Activated CD4-positive, alpha-beta T cell treated with anti-CD3 and anti-CD28 coated beads, Interleukin-10, Interleukin-2, amounts not matched to agents 100 ng/mL and 50 ng/mL, durations not matched to agents 16 hours and 8 hours (primary cell): ENCODE results near the gene DOCK9.
"Not testable (repeated sequence)": the region's sequence is repeated elsewhere in the genome, so short reads cannot be mapped to it uniquely, and the experiment has no call there.

Experiments used
- DNase-seq: peaks from one replicate; pipeline ENCODE4 v3.0.0-alpha.2; 2020

The DOCK9 gene

DNA sequence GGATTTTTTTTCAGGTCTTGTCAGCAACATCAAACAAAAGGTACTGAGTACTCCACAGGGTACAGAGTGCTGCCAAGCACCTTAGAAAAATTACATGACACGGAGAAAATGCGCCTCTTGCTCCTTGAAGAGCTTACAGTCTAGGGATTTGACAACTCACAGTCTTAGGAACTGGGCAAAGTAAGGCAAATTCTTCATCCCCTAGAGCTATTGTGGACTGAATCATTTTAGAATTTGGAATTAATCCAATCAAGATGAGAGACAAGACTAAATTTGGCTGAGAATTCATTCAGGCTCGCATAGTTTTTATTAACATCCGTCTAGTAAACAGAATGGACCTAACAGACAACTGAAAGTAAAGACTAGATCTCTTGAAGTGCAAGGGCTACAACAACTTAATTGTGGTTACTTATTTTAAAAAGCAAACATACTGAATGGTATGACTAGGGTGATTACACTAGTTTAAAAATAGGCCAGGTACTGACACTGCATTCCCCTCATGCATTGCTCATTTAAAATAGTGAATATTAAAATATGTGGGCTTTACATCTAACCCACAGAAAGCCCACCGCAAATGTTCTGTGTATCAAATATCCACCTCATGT lies 165.6 kb downstream of the DOCK9 start:
- DNase-seq: not testable (repeated sequence)

DNA sequence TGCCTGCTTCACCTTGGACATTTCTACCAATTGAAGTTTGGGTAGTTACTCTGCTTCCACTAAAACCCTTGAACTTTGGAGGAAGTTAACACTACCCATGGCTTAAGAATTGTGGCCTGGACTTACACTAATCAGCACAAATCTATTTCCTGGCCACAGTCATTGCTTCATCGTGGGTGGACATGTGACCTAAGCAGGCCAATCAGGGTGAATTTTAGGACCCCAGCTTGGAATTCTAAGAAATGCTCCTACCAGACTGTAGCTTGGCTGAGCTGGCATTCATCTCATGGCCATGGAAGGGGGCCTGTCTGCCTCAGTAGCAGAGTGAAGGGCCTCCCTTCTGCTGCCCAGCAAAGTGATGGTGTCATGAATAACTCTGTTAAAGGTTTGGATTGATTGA lies 167.1 kb downstream of the DOCK9 start:
- peak; percentile 4 for DNase-seq

DNA sequence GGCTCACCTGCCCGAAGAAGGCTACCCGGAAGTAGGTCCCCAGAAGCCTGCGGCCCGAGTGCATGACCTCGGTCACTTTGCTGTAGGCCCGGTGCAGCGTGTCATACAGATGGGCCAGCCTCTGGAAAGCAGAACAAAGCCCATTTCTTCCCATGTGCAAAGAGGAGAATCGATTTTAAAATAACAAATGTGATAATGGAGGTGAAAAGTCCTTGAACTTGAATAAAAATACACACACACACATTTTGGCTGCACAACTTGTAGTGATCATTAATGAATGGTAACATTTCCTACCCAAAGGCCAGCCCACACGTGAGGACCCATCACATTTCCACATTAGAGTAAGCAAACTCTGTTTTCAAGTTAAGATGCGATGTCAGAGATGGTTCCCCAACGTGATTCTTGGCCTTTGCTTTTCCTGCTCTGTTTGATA lies 168.5 kb downstream of the DOCK9 start:
- no peak for DNase-seq

DNA sequence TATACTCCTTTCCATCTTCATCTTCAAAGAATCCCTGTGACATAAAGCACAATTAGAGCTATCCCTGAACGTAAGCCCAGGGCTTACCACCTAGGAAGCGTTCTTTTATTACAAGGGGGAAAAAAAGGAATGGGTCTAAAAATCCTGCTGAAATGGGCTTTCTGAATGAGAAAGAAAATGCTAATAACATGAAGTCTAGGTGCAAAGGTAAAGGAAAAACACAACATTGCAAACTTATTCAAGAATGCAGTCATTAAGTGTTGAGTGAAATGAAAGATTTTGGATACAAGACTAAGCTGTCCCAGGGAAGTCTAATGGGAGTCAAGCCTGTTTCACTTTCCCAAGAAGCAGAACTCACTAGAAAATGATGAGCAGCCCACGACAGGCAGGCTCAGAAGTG lies 170.1 kb downstream of the DOCK9 start:
- no peak for DNase-seq

DNA sequence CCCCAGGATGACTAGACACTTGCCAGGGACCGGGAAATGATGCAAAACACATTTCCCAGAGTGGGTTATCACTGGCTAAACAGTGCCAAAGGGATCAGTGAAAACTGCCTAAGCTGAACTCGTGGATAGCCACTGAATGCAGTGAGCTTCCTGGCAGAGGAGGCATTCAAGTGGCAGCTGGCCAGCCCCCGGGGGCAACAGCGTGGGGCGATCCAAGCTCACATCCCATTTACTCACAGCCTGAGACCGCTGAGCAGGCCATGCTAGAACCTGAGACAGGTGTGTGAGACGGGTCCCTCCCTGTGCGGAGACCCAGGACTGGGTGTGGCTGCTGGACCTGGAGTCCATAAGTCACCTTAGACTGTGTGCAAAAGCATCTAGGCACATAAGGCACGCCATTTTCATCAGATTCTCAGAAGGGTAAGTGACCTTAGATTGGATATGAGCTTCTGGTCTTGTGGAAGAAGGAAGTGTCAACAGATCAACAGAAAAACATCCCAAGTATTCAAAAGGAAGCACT lies 173.5 kb downstream of the DOCK9 start:
- DNase-seq: no peak

DNA sequence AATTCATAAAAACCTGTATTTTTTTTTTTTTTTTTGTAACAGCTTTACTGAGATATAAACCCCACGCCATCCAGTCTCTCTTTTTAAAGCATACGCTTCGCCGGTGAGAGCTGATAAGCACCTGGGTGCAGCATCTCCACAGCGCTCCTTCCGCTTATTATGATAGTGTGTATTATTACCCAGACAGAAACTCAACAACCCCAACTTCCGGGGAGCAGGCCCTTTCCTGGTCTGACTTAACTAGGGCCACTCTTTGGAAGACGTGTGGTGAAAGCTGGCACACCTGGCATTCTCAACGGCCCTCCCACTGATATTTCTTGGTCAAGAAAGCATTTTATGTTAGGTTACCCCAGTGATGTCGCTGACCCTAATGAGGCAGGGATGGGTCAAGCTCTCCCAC lies 173.9 kb downstream of the DOCK9 start:
- no peak for DNase-seq

DNA sequence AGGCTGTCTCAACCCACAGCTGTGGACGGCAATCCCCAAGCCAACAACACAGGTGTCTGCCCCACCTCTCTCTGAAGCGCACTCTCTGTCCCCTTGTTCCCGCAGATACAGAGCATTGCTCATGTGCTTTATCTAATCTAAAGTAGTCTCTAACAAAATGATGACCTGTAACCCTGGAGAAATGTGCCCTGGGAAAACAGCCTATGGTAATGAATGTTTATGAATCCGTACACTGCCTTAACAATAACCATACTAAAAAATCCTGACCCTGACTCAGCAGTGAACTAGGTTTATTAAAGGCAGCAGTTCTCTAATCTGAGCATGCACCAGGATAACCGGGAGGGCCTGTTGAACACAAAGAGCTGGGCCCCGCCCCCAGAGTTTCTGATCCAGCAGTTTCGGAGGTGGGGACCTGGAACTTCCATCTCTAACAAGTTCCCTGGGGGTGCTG lies 174.7 kb downstream of the DOCK9 start:
- no peak for DNase-seq

DNA sequence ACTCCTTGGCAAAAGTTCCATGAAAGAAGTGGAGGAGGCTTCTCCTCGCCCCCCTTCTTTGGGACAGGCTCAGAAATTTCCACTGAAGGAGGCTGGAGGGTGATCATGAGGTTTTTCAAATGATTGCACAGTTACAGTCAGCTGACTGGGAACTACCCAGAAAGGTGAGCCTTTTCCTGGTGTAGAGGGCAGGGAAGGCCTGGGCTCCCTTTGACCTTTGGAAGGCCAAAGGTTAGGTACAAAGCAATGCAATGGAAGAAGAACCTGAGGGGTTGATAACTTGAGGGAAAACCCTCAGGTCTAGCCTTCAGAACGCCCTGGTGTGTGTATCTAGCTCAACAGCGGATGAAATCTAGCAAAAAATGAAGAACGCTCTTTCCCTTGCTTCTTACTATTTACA lies 175.3 kb downstream of the DOCK9 start:
- DNase-seq: no peak

DNA sequence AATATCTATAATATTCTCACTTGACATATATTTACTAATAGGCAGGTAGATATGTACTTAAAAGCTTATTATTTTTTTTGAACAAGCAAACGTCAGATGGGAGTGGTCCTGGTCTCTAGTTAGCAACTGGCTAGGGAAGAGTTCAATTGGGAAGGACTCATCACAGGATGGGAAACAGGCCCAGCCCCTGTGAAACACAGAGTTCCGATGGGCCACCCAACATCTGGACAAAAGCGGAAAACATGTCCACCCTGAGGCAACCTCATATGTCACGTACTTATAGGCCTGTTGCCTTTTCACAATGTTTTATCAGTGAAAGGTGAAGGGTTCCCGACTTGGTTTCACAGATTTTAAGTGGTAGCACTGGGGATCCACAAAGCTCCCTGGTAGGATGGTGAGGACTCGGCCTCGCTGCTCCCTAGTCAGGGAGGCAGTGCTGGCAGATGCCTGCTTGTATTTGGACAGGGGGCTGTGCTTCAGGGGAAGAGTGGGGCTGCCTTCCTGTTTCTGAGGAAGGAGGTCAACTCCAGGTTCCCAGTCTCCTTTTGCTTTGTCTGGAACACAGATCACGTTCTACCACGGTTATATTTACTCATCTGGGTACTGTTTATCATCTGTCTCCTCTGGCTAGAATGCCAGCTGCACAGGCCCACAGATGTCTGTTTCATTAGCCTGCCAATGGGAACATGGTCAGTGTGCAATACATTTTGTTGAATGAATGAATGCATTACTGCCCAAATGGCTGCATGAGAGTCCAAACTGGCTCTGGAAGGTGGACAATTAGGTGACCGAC lies 176.0 kb downstream of the DOCK9 start:
- DNase-seq: no peak

DNA sequence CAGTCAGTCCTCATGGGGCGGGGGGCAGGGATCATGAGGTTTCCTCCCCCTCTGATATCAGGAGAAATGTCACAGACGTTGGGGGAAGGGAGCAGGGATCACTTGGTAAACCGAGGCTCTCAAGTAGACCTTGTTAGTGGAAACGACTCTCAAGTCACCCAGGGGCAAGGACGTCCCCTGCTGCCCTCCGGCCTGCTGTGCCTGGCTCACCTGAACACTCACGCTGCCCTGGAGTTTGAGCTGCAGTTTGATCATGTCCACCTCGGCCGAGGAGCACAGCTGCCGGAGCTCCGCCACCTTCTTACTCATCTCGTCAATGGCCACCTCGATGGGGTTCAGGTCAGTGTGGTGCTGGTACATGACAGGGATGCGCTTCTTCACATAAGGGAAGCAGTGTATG lies 177.8 kb downstream of the DOCK9 start:
- DNase-seq: no peak

DNA sequence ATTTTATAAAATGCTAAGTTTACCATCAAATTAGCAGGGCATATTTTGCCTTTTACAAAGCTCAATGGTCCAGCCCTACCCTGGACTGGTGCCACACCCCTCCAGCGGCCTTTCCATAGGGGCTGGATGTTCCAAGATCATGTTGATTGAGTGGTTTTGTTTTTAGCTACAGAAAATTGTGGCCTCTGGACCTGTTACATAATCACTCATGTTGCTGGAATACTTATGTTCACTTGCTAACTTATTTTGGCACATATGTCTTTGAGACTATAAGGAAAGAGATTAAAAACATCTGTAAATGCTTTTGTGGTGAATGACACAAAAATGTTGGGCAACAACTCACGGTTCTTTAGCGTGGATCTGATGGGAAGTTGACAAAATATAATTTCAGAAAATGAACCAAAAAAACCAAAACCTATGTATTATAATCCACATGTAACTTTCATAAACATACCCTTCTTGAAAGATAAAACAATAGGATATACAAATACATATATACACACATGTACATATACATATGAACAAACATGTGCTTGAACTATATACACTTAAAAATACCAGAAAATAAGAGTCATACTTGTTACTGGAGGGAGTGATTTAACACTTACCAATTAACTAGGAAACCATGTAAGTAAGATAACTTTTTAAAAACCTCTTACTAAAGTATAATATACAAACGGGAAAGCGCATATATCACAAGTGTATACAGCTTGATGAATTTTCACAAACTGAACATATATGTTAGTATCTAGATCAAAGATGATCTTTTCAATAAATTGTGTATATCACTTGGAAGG lies 178.8 kb downstream of the DOCK9 start:
- DNase-seq: no peak

DNA sequence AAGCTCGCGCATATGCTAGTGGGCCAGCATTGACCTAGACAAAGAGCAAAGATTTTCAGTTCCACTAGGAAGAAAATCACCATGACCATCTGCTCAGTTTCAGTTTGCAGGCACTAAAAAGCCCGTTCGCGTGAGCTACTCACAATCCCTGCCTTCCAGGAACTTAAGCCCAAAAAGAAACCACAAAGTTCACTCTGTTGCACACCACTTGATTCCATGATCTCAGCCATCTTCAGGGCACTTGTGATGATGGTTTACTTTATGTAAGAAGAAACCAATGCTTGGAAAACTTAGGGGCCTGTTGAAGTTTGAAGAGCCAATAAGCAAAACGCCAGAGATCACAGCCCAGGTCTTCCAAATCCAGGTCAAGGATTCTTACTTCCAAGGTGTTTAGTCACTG lies 180.4 kb downstream of the DOCK9 start:
- no peak for DNase-seq

DNA sequence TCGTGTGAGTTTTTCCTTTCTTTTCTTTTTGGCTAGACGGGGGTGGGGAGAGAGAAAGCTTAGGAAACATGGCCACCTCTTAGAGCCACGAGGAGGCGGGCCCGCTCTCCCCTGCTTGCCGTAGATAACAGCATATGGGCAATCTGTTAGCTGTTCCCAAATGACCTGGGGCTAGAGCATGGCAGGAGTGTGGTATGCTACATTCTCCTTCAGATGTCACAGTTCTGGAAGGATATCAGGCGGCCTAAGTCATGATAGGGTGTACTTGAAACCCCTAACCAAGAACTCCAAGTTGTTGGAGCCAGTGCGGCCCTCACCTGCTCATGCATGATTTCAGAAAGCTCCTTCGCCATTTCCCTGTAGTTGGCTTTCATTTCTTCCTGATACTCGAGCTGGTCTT lies 181.1 kb downstream of the DOCK9 start:
- no peak for DNase-seq

DNA sequence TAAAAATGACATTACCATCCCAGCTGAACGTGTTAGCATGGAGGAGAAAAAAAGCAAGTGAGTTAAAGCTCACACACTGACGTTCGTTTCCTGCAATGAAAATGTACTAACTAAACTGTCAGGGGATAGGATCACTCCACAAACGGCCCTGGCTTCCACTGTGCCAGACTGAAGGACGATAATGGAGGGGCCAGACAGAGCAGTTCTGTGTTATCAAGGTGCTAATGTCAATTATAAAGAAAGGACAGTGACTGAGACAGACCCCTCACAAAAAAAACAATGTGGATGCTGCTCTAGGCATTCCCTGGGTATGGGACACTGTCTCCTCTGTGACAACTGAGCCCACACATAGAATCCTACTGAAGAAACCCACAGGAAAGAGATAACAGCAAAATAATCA lies 181.7 kb downstream of the DOCK9 start:
- no peak for DNase-seq

DNA sequence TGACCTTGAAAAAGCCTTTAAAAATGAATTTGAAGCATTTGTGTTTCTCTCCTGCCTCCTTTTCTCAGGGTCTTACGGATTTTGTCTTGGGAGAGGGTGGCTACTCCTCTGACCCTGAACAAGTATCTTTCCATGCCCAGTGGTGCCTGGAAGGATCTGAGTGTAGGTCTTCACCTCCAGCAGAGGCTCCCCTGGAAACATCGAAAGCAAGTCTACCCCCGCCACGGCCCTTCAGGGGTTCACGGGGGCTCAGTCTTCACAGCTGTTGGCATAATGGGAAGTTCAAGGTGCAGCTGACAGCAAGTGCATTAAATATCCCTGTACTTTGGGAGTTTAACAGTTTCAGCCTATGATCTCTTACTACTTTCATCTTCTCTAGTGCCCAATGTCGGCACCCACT lies 182.6 kb downstream of the DOCK9 start:
- no peak for DNase-seq

DNA sequence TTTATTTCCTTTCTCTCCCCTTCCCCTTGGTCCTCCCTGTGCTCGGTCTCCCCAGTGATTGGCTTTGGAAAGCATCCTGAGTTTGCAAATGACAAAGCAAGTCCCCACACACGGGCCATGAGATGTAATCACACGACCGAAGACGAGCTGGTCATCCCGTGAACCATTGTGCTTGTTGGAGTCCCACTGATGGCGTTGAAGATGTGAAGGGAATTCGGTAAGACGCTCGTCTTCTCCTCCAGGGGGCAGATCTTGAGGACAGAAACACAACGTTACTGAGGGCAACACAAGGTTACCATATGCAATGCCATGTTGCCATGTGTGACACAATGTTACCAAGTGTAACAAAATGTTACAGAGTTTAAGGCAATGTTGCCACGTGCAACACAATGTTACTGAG lies 183.4 kb downstream of the DOCK9 start:
- no peak for DNase-seq

DNA sequence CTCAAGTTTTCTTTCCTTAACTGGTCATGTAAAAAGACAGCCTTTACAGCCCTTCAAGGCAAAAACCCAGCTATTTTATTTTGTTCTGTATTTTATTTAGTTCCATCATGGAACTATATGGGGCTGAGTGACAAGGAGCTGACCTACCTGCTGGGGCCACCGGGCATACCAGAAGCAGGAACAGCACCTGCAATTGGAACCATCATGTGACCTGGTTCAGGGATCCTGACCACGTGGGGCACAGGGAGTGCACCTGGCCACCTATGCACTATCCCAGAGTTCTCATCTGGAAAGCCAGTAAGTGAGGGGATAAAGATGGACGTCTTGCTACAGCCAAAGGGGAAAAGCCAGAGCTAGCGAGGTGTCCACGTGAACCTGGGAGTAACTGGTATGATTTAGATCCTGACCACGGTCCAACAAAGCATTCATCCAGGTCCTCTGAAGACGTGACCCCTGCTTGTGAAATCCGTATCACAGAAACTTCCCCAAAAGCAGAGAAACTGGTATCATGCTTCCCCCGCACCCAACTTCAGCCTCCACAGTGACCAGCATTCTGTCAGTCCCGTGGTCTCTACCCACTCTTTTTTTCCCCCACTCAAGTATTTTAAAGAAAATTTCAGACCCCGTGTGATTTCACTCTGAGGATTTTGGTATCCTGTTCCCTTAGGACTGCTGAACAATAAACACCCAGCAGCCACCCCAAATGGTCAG lies 184.9 kb downstream of the DOCK9 start:
- no peak for DNase-seq

DNA sequence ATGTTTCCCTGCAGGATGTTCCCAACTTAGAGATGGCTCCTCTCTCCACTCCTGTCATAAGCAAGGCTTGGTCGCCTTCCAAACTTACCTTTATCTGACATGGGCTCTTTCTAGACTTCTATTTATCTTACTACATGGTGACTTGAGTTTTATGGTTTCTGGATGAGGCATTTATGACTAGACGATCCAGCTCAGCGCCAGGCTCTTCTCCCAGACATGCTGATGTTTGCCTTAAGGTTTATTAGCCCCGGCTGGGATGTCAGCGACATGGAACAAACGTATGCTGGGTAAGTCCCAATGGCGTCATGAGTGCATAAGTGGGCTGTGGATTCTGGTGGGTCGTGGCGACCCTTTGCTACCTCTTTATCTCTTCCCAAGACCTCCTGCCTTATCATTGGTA lies 185.5 kb downstream of the DOCK9 start:
- DNase-seq: no peak

DNA sequence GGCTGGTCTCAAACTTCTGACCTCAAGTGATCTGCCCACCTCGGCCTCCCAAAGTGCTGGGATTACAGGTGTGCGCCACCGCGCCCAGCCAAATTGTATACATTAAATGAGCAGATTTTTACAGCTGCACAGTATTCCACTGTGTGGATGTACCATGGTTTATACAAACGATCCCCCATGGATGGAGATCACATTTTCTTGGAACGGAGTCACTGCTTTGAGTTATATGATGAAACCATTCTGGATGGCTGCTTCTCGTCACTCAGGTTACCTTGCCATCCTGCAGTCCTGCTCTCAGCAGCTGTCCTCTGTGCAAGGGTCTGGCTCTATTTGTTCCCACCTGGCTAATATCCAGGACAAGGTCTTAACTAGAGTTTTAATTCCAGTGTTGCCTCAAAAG lies 186.3 kb downstream of the DOCK9 start:
- DNase-seq: no peak

DNA sequence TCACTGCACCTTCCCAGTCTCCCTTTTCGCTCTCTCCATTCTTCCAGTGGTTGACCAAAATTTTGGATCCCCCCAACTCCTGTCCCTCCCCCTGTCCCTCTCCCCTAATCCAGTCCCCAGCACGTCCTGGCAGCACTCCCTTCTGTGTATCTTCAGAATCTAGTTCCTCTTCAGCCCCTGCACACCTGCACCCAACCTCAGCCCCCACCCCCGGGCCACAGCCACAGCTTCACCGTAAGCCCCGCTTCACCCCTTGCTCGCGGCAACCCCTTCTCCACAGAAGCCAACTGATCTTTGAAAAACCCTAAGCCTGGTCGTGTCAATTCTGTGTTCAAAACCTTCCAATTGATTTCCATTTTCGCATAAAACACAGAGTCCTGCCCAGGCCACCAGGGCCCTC lies 189.9 kb downstream of the DOCK9 start:
- no peak for DNase-seq

DNA sequence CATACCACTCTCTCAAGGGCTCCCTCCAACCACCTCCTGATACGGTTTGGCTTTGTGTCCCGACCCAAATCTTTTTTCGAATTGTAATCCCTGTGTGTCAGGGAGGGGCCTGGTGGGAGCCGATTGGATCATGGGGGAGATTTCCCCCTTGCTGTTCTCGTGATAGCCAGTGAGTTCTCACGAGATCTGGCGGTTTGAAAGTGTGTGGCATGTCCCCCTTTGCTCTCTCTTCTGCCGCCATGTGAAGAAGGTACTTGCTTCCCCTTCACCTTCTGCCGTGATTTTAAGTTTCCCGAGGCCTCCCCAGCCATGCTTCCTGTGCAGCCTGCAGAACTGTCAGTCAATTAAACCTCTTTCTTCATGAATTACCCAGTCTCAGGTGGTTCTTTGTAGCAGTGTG lies 190.7 kb downstream of the DOCK9 start:
- no peak for DNase-seq

DNA sequence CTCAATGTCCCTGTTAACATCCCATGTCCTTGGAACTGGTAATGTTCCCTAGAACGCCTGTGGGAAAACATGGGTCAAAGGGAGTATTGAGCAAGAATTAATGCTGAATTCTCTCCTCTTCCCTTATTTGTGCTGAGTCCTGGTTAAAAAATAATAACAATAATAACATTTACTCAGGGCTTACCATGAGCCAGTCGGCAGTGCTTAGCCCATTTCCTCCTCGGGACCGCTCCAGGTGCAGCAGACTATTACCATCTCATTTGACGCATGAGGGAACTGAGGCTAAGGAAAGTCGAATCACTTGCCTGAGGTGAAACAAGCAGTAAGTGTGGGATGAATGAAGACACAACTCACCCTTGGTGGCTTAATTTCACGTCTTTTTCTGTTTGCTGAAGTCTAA lies 191.8 kb downstream of the DOCK9 start:
- no peak for DNase-seq

DNA sequence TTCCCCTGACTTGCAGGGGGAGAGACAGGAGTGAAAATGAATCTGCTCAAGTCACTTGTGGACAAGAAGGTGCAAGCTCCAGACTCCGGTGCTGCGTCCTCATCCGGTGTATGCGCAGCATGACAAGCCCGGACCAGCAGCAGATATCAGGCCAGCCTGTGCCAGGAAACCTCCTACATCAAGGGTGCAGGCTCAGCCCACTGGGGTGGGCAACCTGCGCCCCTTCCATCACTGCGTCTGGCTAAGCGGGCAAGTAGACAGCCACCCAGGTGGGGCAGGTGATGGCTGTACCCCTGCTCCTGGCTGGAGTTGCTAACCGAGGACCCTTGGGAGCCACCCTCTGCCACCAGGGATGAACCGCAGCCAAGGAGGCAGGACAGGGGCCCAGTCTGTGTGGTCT lies 192.5 kb downstream of the DOCK9 start:
- DNase-seq: no peak
